Neural crest cell (in vitro differentiated cells): ENCODE data around the gene AEN. TPM values are rescaled to one million over a fixed set of nuclear protein-coding genes. Genes with fewer than 3 reads are reported as not detected.

ENCODE experiments used
- DNase-seq: peaks from one replicate; pipeline ENCODE4 v3.0.0; 2021; ENCODE audit warnings: low read depth, mixed read lengths, low spot score
- H3K27ac Mint-ChIP-seq: one replicate; pipeline ENCODE4 v1.8.0; 2021; ENCODE audit warnings: mild to moderate bottlenecking, mixed read lengths; ENCODE audit not compliant: unreplicated experiment
- H3K27me3 Mint-ChIP-seq: 2 replicates; pipeline ENCODE4 v1.8.0; 2021; ENCODE audit warnings: low read depth, mild to moderate bottlenecking, mixed read lengths
- H3K36me3 Mint-ChIP-seq: 2 replicates; pipeline ENCODE4 v1.8.0; 2021; ENCODE audit warnings: low read depth, mild to moderate bottlenecking, mixed read lengths
- H3K4me1 Mint-ChIP-seq: 2 replicates; pipeline ENCODE4 v1.8.0; 2021; ENCODE audit warnings: mixed read lengths
- H3K4me3 Mint-ChIP-seq: one replicate; pipeline ENCODE4 v1.8.0; 2021; ENCODE audit warnings: mild to moderate bottlenecking, mixed read lengths
- H3K9me3 Mint-ChIP-seq: 2 replicates; pipeline ENCODE4 v1.8.0; 2021; ENCODE audit warnings: mixed read lengths
- total RNA-seq: library from RNA; stranded (reverse); gene quantifications from 2 replicates; pipeline ENCODE4 v1.2.1, GENCODE V29; 2021
- TF ChIP-seq, protein P1 (sequence below): fragments of 200-600 bp; sonication (generic); conservative IDR thresholded peaks from 2 replicates; pipeline ENCODE4 v1.5.0; 2021; ENCODE audit warnings: antibody characterized with exemption, mild to moderate bottlenecking

The AEN gene
- total RNA-seq, 1 donor from 2014 or later = 47.9 TPM

DNA sequence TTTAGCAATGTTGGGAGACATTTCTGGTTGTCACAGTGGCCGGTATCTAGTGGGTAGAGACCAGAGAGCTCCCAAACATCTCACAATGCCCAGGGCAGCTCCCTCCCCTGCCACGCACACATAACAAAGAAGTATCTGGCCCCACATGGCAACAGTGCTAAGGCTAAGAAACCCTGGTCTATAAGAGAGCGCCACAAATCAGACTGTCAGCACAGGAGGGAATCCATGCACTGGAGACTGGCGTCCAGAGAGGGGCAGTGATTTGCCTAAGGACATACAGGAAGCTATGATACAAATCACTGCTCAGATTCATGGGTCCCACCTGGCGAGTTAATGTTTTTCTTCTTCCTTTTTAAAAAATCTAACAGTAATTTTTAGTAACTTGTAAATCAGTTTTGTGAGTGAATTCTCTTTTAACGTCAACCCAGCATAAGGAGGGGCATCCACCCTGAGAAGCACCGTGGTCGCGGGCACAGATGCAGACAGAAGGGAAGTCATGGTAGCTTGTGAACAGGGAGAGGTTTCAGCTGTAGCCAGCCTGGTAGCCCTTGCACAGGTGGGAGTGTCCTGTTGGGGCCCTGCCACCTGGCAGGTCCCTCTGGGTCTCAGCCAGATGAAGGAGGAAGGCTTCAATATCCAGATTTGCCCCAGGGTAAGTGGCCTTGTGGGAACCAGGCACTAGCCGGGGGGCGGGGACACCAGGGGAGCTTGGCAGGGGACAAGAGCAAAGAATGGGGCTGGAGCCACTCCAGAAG lies 26.4 kb downstream of the AEN start:
- TF ChIP-seq, protein P1, sequence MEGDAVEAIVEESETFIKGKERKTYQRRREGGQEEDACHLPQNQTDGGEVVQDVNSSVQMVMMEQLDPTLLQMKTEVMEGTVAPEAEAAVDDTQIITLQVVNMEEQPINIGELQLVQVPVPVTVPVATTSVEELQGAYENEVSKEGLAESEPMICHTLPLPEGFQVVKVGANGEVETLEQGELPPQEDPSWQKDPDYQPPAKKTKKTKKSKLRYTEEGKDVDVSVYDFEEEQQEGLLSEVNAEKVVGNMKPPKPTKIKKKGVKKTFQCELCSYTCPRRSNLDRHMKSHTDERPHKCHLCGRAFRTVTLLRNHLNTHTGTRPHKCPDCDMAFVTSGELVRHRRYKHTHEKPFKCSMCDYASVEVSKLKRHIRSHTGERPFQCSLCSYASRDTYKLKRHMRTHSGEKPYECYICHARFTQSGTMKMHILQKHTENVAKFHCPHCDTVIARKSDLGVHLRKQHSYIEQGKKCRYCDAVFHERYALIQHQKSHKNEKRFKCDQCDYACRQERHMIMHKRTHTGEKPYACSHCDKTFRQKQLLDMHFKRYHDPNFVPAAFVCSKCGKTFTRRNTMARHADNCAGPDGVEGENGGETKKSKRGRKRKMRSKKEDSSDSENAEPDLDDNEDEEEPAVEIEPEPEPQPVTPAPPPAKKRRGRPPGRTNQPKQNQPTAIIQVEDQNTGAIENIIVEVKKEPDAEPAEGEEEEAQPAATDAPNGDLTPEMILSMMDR = no peak
- DNase-seq = no peak
- Mint-ChIP-seq H3K27me3 (no peaks in the 10 kb centered on the region), H3K4me1 (peaks cover 23% of the 10 kb centered on the region), H3K27ac (no peak overlapping the region), H3K4me3 (no peak overlapping the region), H3K9me3 (no peaks in the 10 kb centered on the region), H3K36me3 (no peaks in the 10 kb centered on the region)

- Mint-ChIP-seq H3K9me3 (no peaks in the 10 kb centered on the region), H3K4me3 (no peak overlapping the region), H3K27ac (peak overlapping the region; percentile 89), H3K4me1 (peaks cover 23% of the 10 kb centered on the region), H3K36me3 (no peaks in the 10 kb centered on the region), H3K27me3 (no peaks in the 10 kb centered on the region)
- no peak for DNase-seq
- TF ChIP-seq, protein P1 = no peak
These were observed 27.4 kb downstream of the AEN start for GRCh38 chr15:88648357-88649214.

GRCh38 chr15:88649286-88649733 lies 28.2 kb downstream of the AEN start:
- H3K4me3 Mint-ChIP-seq = no peak overlapping the region
- no peaks in the 10 kb centered on the region for H3K36me3 Mint-ChIP-seq
- peaks cover 23% of the 10 kb centered on the region for H3K4me1 Mint-ChIP-seq
- H3K27me3 Mint-ChIP-seq = no peaks in the 10 kb centered on the region
- DNase-seq = peak; percentile 16
- H3K9me3 Mint-ChIP-seq = no peaks in the 10 kb centered on the region
- peak overlapping the region; percentile 89 for H3K27ac Mint-ChIP-seq
- TF ChIP-seq, protein P1 = no peak

- Mint-ChIP-seq H3K4me1 (peaks cover 23% of the 10 kb centered on the region), H3K4me3 (no peak overlapping the region), H3K27me3 (no peaks in the 10 kb centered on the region), H3K27ac (peak overlapping the region; percentile 89), H3K36me3 (no peaks in the 10 kb centered on the region), H3K9me3 (no peaks in the 10 kb centered on the region)
- TF ChIP-seq, protein P1 = no peak
- no peak for DNase-seq
These were observed 28.8 kb downstream of the AEN start for GRCh38 chr15:88649753-88650551.

GRCh38 chr15:88650556-88650955 lies 29.4 kb downstream of the AEN start:
- H3K4me1 Mint-ChIP-seq = peaks cover 23% of the 10 kb centered on the region
- TF ChIP-seq, protein P1 = no peak
- H3K27ac Mint-ChIP-seq = no peak overlapping the region
- H3K4me3 Mint-ChIP-seq = no peak overlapping the region
- DNase-seq = no peak
- H3K36me3 Mint-ChIP-seq = no peaks in the 10 kb centered on the region
- no peaks in the 10 kb centered on the region for H3K9me3 Mint-ChIP-seq
- H3K27me3 Mint-ChIP-seq = no peaks in the 10 kb centered on the region
